DOHH2 (cell line): ENCODE data around the gene C12orf76.

Experiments
- H3F3A ChIP-seq: fragments of 200-600 bp; sonication (generic), shearing (Covaris generic); 2 replicates; pipeline ENCODE4 v1.6.0; 2016; ENCODE audit warnings: antibody characterized with exemption, mild to moderate bottlenecking; ENCODE audit not compliant: control insufficient read depth, insufficient read depth
- H3K27ac ChIP-seq: fragments of 200-600 bp; sonication (generic); 2 replicates; pipeline ENCODE4 v1.5.1; 2014; ENCODE audit warnings: low read depth, mild to moderate bottlenecking, low read length, moderate library complexity
- H3K27me3 ChIP-seq: fragments of 200-600 bp; sonication (generic); 2 replicates; pipeline ENCODE4 v1.6.1; 2014; ENCODE audit warnings: mild to moderate bottlenecking, low read length, mixed read lengths; ENCODE audit not compliant: control insufficient read depth
- H3K36me3 ChIP-seq: fragments of 200-600 bp; sonication (generic); 2 replicates; pipeline ENCODE4 v1.6.1; 2014; ENCODE audit warnings: mild to moderate bottlenecking, low read length, moderate library complexity, mixed read lengths; ENCODE audit not compliant: control insufficient read depth
- H3K4me1 ChIP-seq: fragments of 200-600 bp; sonication (generic); 2 replicates; pipeline ENCODE4 v1.6.1; 2014; ENCODE audit warnings: mild to moderate bottlenecking, low read length, mixed read lengths; ENCODE audit not compliant: control insufficient read depth
- H3K4me2 ChIP-seq: fragments of 200-600 bp; sonication (generic); 2 replicates; pipeline ENCODE4 v1.6.0; 2014; ENCODE audit warnings: mild to moderate bottlenecking, low read length, moderate library complexity
- H3K4me3 ChIP-seq: fragments of 200-600 bp; sonication (generic); 2 replicates; pipeline ENCODE4 v1.5.1; 2014; ENCODE audit warnings: mild to moderate bottlenecking, low read length, mixed read lengths
- H3K79me2 ChIP-seq: fragments of 200-600 bp; sonication (generic); 2 replicates; pipeline ENCODE4 v1.6.1; 2014; ENCODE audit warnings: mild to moderate bottlenecking, low read length, mixed read lengths; ENCODE audit not compliant: control insufficient read depth
- H3K9me2 ChIP-seq: fragments of 200-600 bp; sonication (generic); replicated peaks from 2 replicates; pipeline ENCODE4 v1.6.1; 2014; ENCODE audit warnings: mild to moderate bottlenecking, low read length, mixed read lengths; ENCODE audit not compliant: control insufficient read depth
- H3K9me3 ChIP-seq: fragments of 200-600 bp; sonication (generic); 2 replicates; pipeline ENCODE4 v1.6.1; 2014; ENCODE audit warnings: antibody characterized with exemption, low read length, mixed read lengths; ENCODE audit not compliant: control insufficient read depth, insufficient read depth
- H4K20me1 ChIP-seq: fragments of 200-600 bp; sonication (generic); 2 replicates; pipeline ENCODE4 v1.6.0; 2014; ENCODE audit warnings: low read depth, mild to moderate bottlenecking, antibody characterized with exemption, low read length, moderate library complexity; ENCODE audit not compliant: control insufficient read depth, insufficient read depth
- EZH2phosphoT487 ChIP-seq: fragments of 200-600 bp; sonication (generic); IDR thresholded peaks from 2 replicates; pipeline ENCODE4 v1.6.1; 2017; ENCODE audit warnings: borderline replicate concordance, mild to moderate bottlenecking, antibody characterized with exemption, low read length, moderate library complexity, mixed read lengths
- TF ChIP-seq, protein P1 (sequence below): fragments of 200-600 bp; sonication (generic); IDR thresholded peaks from one replicate; pipeline ENCODE4 v1.5.1; 2014; ENCODE audit warnings: antibody characterized with exemption, mild to moderate bottlenecking, low read depth, low read length; ENCODE audit not compliant: poor library complexity, severe bottlenecking

Gene C12orf76

GRCh38 chr12:110047297-110047940 lies 903 bp downstream of the C12orf76 start:
- Histone ChIP-seq H3K4me1 (peaks cover 50% of the 10 kb centered on the region), H3K9me3 (no peaks in the 10 kb centered on the region), H3K79me2 (peaks cover 35% of the 10 kb centered on the region), H4K20me1 (no peaks in the 10 kb centered on the region), H3K4me2 (peak overlapping the region; percentile 96), H3K36me3 (peaks cover 9% of the 10 kb centered on the region), H3K4me3 (peak overlapping the region; percentile 89), H3F3A (peaks cover 14% of the 10 kb centered on the region; the same call in 1 of the 2 replicates), H3K27me3 (no peaks in the 10 kb centered on the region), H3K9me2 (no peaks in the 10 kb centered on the region), H3K27ac (no peak overlapping the region)
- TF ChIP-seq, protein P1, sequence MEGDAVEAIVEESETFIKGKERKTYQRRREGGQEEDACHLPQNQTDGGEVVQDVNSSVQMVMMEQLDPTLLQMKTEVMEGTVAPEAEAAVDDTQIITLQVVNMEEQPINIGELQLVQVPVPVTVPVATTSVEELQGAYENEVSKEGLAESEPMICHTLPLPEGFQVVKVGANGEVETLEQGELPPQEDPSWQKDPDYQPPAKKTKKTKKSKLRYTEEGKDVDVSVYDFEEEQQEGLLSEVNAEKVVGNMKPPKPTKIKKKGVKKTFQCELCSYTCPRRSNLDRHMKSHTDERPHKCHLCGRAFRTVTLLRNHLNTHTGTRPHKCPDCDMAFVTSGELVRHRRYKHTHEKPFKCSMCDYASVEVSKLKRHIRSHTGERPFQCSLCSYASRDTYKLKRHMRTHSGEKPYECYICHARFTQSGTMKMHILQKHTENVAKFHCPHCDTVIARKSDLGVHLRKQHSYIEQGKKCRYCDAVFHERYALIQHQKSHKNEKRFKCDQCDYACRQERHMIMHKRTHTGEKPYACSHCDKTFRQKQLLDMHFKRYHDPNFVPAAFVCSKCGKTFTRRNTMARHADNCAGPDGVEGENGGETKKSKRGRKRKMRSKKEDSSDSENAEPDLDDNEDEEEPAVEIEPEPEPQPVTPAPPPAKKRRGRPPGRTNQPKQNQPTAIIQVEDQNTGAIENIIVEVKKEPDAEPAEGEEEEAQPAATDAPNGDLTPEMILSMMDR, result no peak
- no peak for TF ChIP-seq EZH2phosphoT487

GRCh38 chr12:110046451-110047187 lies 1.7 kb downstream of the C12orf76 start:
- Histone ChIP-seq H3K27ac (no peak overlapping the region), H4K20me1 (no peaks in the 10 kb centered on the region), H3K27me3 (no peaks in the 10 kb centered on the region), H3K79me2 (peaks cover 35% of the 10 kb centered on the region), H3K4me3 (peak overlapping the region; percentile 89; the same call in 1 of the 2 replicates), H3K9me2 (no peaks in the 10 kb centered on the region), H3K36me3 (peaks cover 17% of the 10 kb centered on the region), H3K9me3 (no peaks in the 10 kb centered on the region), H3F3A (peaks cover 17% of the 10 kb centered on the region; the same call in 1 of the 2 replicates), H3K4me2 (peak overlapping the region; percentile 96), H3K4me1 (peaks cover 50% of the 10 kb centered on the region)
- no peak for TF ChIP-seq EZH2phosphoT487
- TF ChIP-seq, protein P1, result no peak

DNA sequence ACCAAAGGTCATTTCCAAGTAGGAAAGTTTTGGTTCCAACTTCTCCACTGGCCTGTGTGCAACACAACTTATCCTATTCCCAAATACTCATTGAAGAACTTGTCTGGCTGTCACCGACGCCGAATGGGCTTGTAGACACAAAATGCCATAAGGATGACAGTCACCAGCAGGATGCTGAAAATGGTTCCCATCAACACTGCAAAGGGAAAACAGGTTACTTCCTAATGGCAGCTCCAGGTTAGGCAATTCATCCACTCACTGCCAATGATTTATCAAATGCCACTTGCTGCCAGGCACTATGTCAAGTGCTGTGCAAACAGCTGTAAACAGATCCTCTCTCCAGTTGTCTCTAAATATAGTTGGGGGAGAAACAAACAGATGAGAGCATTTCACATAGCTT lies 6.1 kb downstream of the C12orf76 start:
- peaks cover 30% of the 10 kb centered on the region for H3K79me2 ChIP-seq
- H4K20me1 ChIP-seq, result peaks cover 5% of the 10 kb centered on the region; the same call in 1 of the 2 replicates
- TF ChIP-seq, protein P1, result no peak
- TF ChIP-seq EZH2phosphoT487, result no peak
- peaks cover 31% of the 10 kb centered on the region for H3F3A ChIP-seq
- no peaks in the 10 kb centered on the region for H3K9me2 ChIP-seq
- H3K27me3 ChIP-seq, result no peaks in the 10 kb centered on the region
- H3K36me3 ChIP-seq, result peaks cover 44% of the 10 kb centered on the region
- no peak overlapping the region for H3K27ac ChIP-seq
- no peak overlapping the region for H3K4me3 ChIP-seq
- H3K9me3 ChIP-seq, result no peaks in the 10 kb centered on the region
- H3K4me1 ChIP-seq, result peaks cover 28% of the 10 kb centered on the region
- H3K4me2 ChIP-seq, result no peak overlapping the region
